Hepatocyte (in vitro differentiated cells): ENCODE data around the gene ZNF462. TPM values are rescaled to one million over a fixed set of nuclear protein-coding genes. Genes with fewer than 3 reads are reported as not detected.

Experiments used
- DNase-seq: peaks from one replicate; pipeline ENCODE4 v3.0.0-alpha.2; 2016; ENCODE audit warnings: low spot score
- H2AFZ ChIP-seq: fragments of 200-600 bp; sonication (generic); 2 replicates; pipeline ENCODE4 v1.6.0; 2016; ENCODE audit warnings: antibody characterized with exemption, mild to moderate bottlenecking
- H3K27ac ChIP-seq: fragments of 200-600 bp; sonication (generic); 2 replicates; pipeline ENCODE4 v1.5.1; 2016; ENCODE audit warnings: mild to moderate bottlenecking
- H3K27me3 ChIP-seq: fragments of 200-600 bp; sonication (generic); 2 replicates; pipeline ENCODE4 v1.6.1; 2016
- H3K36me3 ChIP-seq: fragments of 200-600 bp; sonication (generic); replicated peaks from 2 replicates; pipeline ENCODE4 v1.5.1; 2016; ENCODE audit warnings: low read depth; ENCODE audit not compliant: insufficient read depth
- H3K4me1 ChIP-seq: fragments of 200-600 bp; sonication (generic); 2 replicates; pipeline ENCODE4 v1.5.1; 2016; ENCODE audit warnings: mild to moderate bottlenecking, moderate library complexity; ENCODE audit not compliant: insufficient read depth
- H3K4me2 ChIP-seq: fragments of 200-600 bp; sonication (generic); 2 replicates; pipeline ENCODE4 v1.6.0; 2016
- H3K4me3 ChIP-seq: fragments of 200-600 bp; sonication (generic); 2 replicates; pipeline ENCODE4 v1.5.1; 2016; ENCODE audit warnings: mild to moderate bottlenecking
- H3K79me2 ChIP-seq: fragments of 200-600 bp; sonication (generic); 2 replicates; pipeline ENCODE4 v1.6.0; 2017; ENCODE audit warnings: mild to moderate bottlenecking
- H3K9me2 ChIP-seq: fragments of 200-600 bp; sonication (generic); replicated peaks from 2 replicates; pipeline ENCODE4 v1.6.0; 2017; ENCODE audit warnings: mild to moderate bottlenecking; ENCODE audit not compliant: insufficient read depth
- H3K9me3 ChIP-seq: fragments of 200-600 bp; sonication (generic); 2 replicates; pipeline ENCODE4 v1.5.1; 2016; ENCODE audit warnings: low read depth, mild to moderate bottlenecking
- H4K20me1 ChIP-seq: fragments of 200-600 bp; sonication (generic); 2 replicates; pipeline ENCODE4 v1.6.0; 2016; ENCODE audit warnings: mild to moderate bottlenecking; ENCODE audit not compliant: insufficient read depth, poor library complexity, severe bottlenecking
- CTCF ChIP-seq: fragments of 200-600 bp; sonication (generic); IDR thresholded peaks from 2 replicates; pipeline ENCODE4 v1.5.1; 2016; ENCODE audit warnings: antibody characterized with exemption, mild to moderate bottlenecking; ENCODE audit not compliant: poor library complexity
- EZH2 ChIP-seq: fragments of 200-600 bp; sonication (generic); IDR thresholded peaks from 2 replicates; pipeline ENCODE4 v1.6.1; 2016; ENCODE audit warnings: antibody characterized with exemption, mild to moderate bottlenecking, borderline replicate concordance
- EZH2phosphoT487 ChIP-seq: fragments of 200-600 bp; sonication (generic); IDR thresholded peaks from one replicate; pipeline ENCODE4 v1.6.1; 2018; ENCODE audit warnings: antibody characterized with exemption, mild to moderate bottlenecking, low read depth, moderate library complexity; ENCODE audit not compliant: unreplicated experiment, severe bottlenecking
- WGBS: methylation state at CpG from one replicate; pipeline ENCODE4 v1.1.6; 2016; ENCODE audit warnings: low lambda C conversion rate; ENCODE audit errors: missing lambda C conversion rate; 5-methylcytosine and 5-hydroxymethylcytosine counted together
- polyA plus RNA-seq: library from polyadenylated mRNA; unstranded; fragments of >200 nt; fragmentation: Nextera tagmentation; extraction: Ambion mirVana; gene quantifications from 2 replicates; pipeline ENCODE4 v1.2.1, GENCODE V29; 2016
- total RNA-seq: library from RNA; depleted of rRNA; stranded (reverse); fragments of >200 nt; gene quantifications from 2 replicates; pipeline ENCODE4 v1.2.3, GENCODE V29; 2014

The ZNF462 gene
- total and polyA plus RNA-seq, 2 experiments from 2014 or later: 7.8 to 27.5 TPM

DNA sequence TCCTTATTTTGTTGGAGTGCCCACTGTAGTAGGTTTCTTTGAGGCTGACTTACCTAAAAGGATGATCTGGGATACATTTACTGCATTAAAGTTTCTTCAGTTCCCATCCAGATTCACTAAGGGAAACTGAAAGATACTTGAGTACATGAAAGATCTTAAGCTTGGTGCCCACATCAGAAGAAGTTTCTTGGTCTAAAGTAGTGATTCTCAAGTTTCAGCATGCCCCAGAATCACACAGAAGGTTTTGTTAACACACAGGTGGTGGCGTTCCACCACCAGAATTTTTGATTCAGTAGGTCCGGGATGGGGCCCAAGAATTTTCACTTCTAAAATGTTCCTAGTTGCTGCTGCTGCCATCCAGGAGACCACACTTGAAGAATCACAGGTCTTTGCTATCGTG is 171.0 kb downstream of the ZNF462 start:
- Histone ChIP-seq H3K27me3 (no peaks in the 10 kb centered on the region), H4K20me1 (no peaks in the 10 kb centered on the region), H3K79me2 (no peaks in the 10 kb centered on the region), H3K27ac (no peak overlapping the region), H3K4me1 (no peaks in the 10 kb centered on the region), H3K36me3 (no peaks in the 10 kb centered on the region), H3K9me2 (no peaks in the 10 kb centered on the region), H3K4me3 (no peak overlapping the region), H2AFZ (no peak overlapping the region), H3K4me2 (no peak overlapping the region), H3K9me3 (no peaks in the 10 kb centered on the region)
- TF ChIP-seq EZH2phosphoT487 (no peak), CTCF (no peak), EZH2 (no peak)
- no peak for DNase-seq
- 90% methylated on average over 3 of the region's 3 CpGs for WGBS

DNA sequence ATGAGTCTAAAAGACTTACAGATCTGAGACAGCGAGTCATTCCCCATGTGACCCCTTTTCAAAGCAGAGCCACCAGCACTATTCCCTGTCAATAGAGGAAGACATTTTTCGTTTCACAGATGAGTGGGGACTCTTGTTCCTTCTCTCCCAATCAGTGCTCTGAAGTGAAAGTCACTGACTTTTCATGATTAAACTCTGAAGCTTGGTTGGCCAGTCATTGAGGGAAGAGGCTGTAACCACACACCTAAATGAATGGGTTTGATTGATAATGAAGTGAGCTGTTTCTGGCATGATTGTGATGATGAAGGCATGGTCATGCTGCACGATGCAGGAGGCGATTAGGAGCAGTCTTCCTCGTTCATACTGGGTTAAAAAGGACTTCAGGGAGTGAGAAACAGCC is 171.9 kb downstream of the ZNF462 start:
- Histone ChIP-seq H4K20me1 (no peaks in the 10 kb centered on the region), H3K36me3 (no peaks in the 10 kb centered on the region), H3K9me2 (no peaks in the 10 kb centered on the region), H3K9me3 (no peaks in the 10 kb centered on the region), H3K4me2 (no peak overlapping the region), H3K79me2 (no peaks in the 10 kb centered on the region), H2AFZ (no peak overlapping the region), H3K4me3 (no peak overlapping the region), H3K27me3 (no peaks in the 10 kb centered on the region), H3K4me1 (no peaks in the 10 kb centered on the region), H3K27ac (no peak overlapping the region)
- no peak for DNase-seq
- TF ChIP-seq EZH2phosphoT487 (no peak), CTCF (no peak), EZH2 (no peak)
- 86% methylated on average over 5 of the region's 5 CpGs for WGBS

- no peak for TF ChIP-seq EZH2phosphoT487
- no peak for TF ChIP-seq CTCF
- TF ChIP-seq EZH2: no peak
- Histone ChIP-seq H3K4me3 (no peak overlapping the region), H3K27me3 (no peaks in the 10 kb centered on the region), H3K9me3 (no peaks in the 10 kb centered on the region), H3K4me2 (no peak overlapping the region), H4K20me1 (no peaks in the 10 kb centered on the region), H3K36me3 (no peaks in the 10 kb centered on the region), H3K9me2 (no peaks in the 10 kb centered on the region), H3K27ac (no peak overlapping the region), H3K4me1 (no peaks in the 10 kb centered on the region), H2AFZ (no peak overlapping the region), H3K79me2 (no peaks in the 10 kb centered on the region)
- DNase-seq: no peak
- WGBS: 93% methylated on average over 4 of the region's 4 CpGs
Measured at GRCh38 chr9:107036367-107036766, 173.4 kb downstream of the ZNF462 start.

DNA sequence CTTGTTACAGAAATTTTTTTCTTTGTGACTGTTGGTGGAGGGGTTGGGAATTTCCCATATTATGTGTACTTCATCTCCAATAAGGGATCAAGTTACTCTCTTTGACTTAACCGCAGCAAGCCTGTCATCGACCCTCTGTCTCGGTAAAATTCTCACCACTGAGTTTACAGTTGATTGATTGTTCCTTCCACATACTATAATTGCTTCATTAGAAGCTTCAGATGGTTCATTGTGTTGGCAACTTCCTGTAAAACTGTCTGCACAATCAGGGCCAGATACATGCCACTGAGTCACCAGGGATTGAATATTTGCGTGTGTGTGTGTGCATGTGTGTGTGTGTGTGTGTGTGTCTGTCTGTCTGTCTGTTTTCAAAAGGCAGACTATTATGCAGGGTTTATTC is 176.6 kb downstream of the ZNF462 start:
- H3K9me2 ChIP-seq: no peaks in the 10 kb centered on the region
- no peak overlapping the region for H2AFZ ChIP-seq
- DNase-seq: no peak
- WGBS: 53% methylated on average over 4 of the region's 4 CpGs
- no peaks in the 10 kb centered on the region for H3K4me1 ChIP-seq
- no peak overlapping the region for H3K27ac ChIP-seq
- H3K36me3 ChIP-seq: no peaks in the 10 kb centered on the region
- no peaks in the 10 kb centered on the region for H3K79me2 ChIP-seq
- H3K4me2 ChIP-seq: no peak overlapping the region
- no peaks in the 10 kb centered on the region for H3K9me3 ChIP-seq
- no peak for TF ChIP-seq EZH2phosphoT487
- TF ChIP-seq EZH2: no peak
- TF ChIP-seq CTCF: no peak
- no peak overlapping the region for H3K4me3 ChIP-seq
- no peaks in the 10 kb centered on the region for H3K27me3 ChIP-seq
- H4K20me1 ChIP-seq: no peaks in the 10 kb centered on the region
